ENCODE results near the gene PHYHIPL. TPM values are rescaled to one million over a fixed set of nuclear protein-coding genes. Genes with fewer than 3 reads are reported as not detected.

The PHYHIPL gene
- total and polyA plus RNA-seq, 2 donors (not counting 3 experiments of a cell fraction or from before 2014, with no cell fraction given): not detected

- no TSS peak for BruUV-seq (replicated peaks)
- CTCF ChIA-PET: no interaction called here
Measured at GRCh38 chr10:59242057-59242456, 65.6 kb downstream of the PHYHIPL start.

GRCh38 chr10:59242991-59243390 lies 66.5 kb downstream of the PHYHIPL start:
- TF ChIP-seq JUN (IDR thresholded peaks at IDR 0.05; ENCODE audit: borderline replicate concordance, insufficient read depth, insufficient read length, low read depth): no peak
- TF ChIP-seq EZH2 (IDR thresholded peaks at IDR 0.05; ENCODE audit: borderline replicate concordance, low read depth, low read length, severe bottlenecking): no peak
- no peak for TF ChIP-seq POLR2AphosphoS5 (IDR thresholded peaks at IDR 0.05; ENCODE audit: insufficient read depth, low read depth, low read length)
- no peak for TF ChIP-seq GATA2 (IDR thresholded peaks at IDR 0.05; ENCODE audit: insufficient read depth, insufficient read length, low read depth, low read length)
- Histone ChIP-seq H3K79me2 (ENCODE audit: control insufficient read depth, insufficient read depth, low read length) (no peaks in the 10 kb centered on the region), H3K4me1 (ENCODE audit: control insufficient read depth, extremely low read depth, insufficient read depth, low read length) (no peaks in the 10 kb centered on the region), H2AFZ (ENCODE audit: low read depth, low read length) (no peak overlapping the region), H3K9ac (replicated peaks; ENCODE audit: extremely low read depth, insufficient read depth, low read length) (no peak overlapping the region), H3K9me1 (replicated peaks; ENCODE audit: control insufficient read depth, extremely low read depth, insufficient read depth, low read length) (no peaks in the 10 kb centered on the region), H3K4me2 (ENCODE audit: insufficient read depth, low read length) (no peak overlapping the region), H4K20me1 (replicated peaks; ENCODE audit: control insufficient read depth, extremely low read depth, insufficient read depth, low read length) (no peaks in the 10 kb centered on the region), H3K27ac (ENCODE audit: insufficient read depth, low read depth, low read length) (no peak overlapping the region), H3K36me3 (ENCODE audit: control insufficient read depth in 2 of 2, extremely low read depth in 1 of 2, insufficient read depth in 2 of 2, low read length in 2 of 2) (no peaks in the 10 kb centered on the region), H3K27me3 (ENCODE audit: control insufficient read depth in 2 of 2, insufficient read depth in 2 of 2, low read length in 2 of 2) (no peaks in the 10 kb centered on the region), H3K4me3 (replicated peaks in 1 of 3; ENCODE audit: insufficient read depth in 1 of 3, low read depth in 1 of 3, low read length in 3 of 3) (no peak overlapping the region), H3K9me3 (replicated peaks; ENCODE audit: control insufficient read depth, insufficient read depth, low read length) (no peaks in the 10 kb centered on the region)
- POLR2A ChIA-PET: no interaction called here
- CTCF ChIA-PET: no interaction called here
- FAIRE-seq: no peak
- dilution Hi-C loops (cut with MboI; ENCODE audit: extremely low pct_ligation_motif_present, low sequenced_read_pairs): no loop called here
- BruUV-seq (replicated peaks): no TSS peak
- intact Hi-C loops (cut with micrococcal nuclease): loop anchor here (10.0 kb wide), 1 partner anchor 592 kb away; no protein-coding TSS in a partner anchor
- DNase-seq (ENCODE audit: low read depth, low spot score): no peak

More at GRCh38 chr10:59242057-59242456, 65.6 kb downstream of the PHYHIPL start:
- Histone ChIP-seq H3K27me3 (ENCODE audit: control insufficient read depth in 2 of 2, insufficient read depth in 2 of 2, low read length in 2 of 2) (no peaks in the 10 kb centered on the region), H3K4me1 (ENCODE audit: control insufficient read depth, extremely low read depth, insufficient read depth, low read length) (no peaks in the 10 kb centered on the region), H3K36me3 (ENCODE audit: control insufficient read depth in 2 of 2, extremely low read depth in 1 of 2, insufficient read depth in 2 of 2, low read length in 2 of 2) (no peaks in the 10 kb centered on the region), H3K9ac (replicated peaks; ENCODE audit: extremely low read depth, insufficient read depth, low read length) (no peak overlapping the region), H3K79me2 (ENCODE audit: control insufficient read depth, insufficient read depth, low read length) (no peaks in the 10 kb centered on the region), H4K20me1 (replicated peaks; ENCODE audit: control insufficient read depth, extremely low read depth, insufficient read depth, low read length) (no peaks in the 10 kb centered on the region), H3K4me3 (replicated peaks in 1 of 3; ENCODE audit: insufficient read depth in 1 of 3, low read depth in 1 of 3, low read length in 3 of 3) (no peak overlapping the region), H3K27ac (ENCODE audit: insufficient read depth, low read depth, low read length) (no peak overlapping the region), H3K9me3 (replicated peaks; ENCODE audit: control insufficient read depth, insufficient read depth, low read length) (no peaks in the 10 kb centered on the region), H3K9me1 (replicated peaks; ENCODE audit: control insufficient read depth, extremely low read depth, insufficient read depth, low read length) (no peaks in the 10 kb centered on the region), H2AFZ (ENCODE audit: low read depth, low read length) (no peak overlapping the region), H3K4me2 (ENCODE audit: insufficient read depth, low read length) (no peak overlapping the region)
- intact Hi-C loops (cut with micrococcal nuclease) (loop anchor here (10.0 kb wide), 1 partner anchor 593 kb away; no protein-coding TSS in a partner anchor), dilution Hi-C loops (cut with MboI; ENCODE audit: extremely low pct_ligation_motif_present, low sequenced_read_pairs) (no loop called here)
- no peak for DNase-seq (ENCODE audit: low read depth, low spot score)
- POLR2A ChIA-PET: no interaction called here
- no peak for FAIRE-seq
- TF ChIP-seq MYC (IDR thresholded peaks at IDR 0.05; ENCODE audit: low read depth, low read length): no peak
- no peak for TF ChIP-seq MAX (IDR thresholded peaks at IDR 0.05; ENCODE audit: insufficient read depth, insufficient read length)
- no peak for TF ChIP-seq GATA2 (IDR thresholded peaks at IDR 0.05; ENCODE audit: insufficient read depth, insufficient read length, low read depth, low read length)
- TF ChIP-seq JUN (IDR thresholded peaks at IDR 0.05; ENCODE audit: borderline replicate concordance, insufficient read depth, insufficient read length, low read depth): no peak

All from endothelial cell of umbilical vein (primary cell).